VCaP (cell line): Measurements from ENCODE around the gene ARMC2.

Source experiments
- H3K27ac ChIP-seq: fragments of 450-650 bp; 2 replicates; pipeline ENCODE4 v1.5.1; 2017
- CTCF ChIP-seq: fragments of 450-650 bp; conservative IDR thresholded peaks from 2 replicates; pipeline ENCODE4 v1.5.1; 2017; ENCODE audit warnings: mild to moderate bottlenecking, moderate library complexity

Gene ARMC2

GRCh38 chr6:108999428-108999827 is 151.2 kb downstream of the ARMC2 start:
- H3K27ac ChIP-seq = no peak overlapping the region
- TF ChIP-seq CTCF = no peak

- TF ChIP-seq CTCF = no peak
- no peak overlapping the region for H3K27ac ChIP-seq
These were observed 152.1 kb downstream of the ARMC2 start for GRCh38 chr6:109000289-109000688.

- TF ChIP-seq CTCF = no peak
- peak overlapping the region; percentile 96 for H3K27ac ChIP-seq
These were observed 153.2 kb downstream of the ARMC2 start for GRCh38 chr6:109001291-109001894.

GRCh38 chr6:109002051-109002697 is 154.0 kb downstream of the ARMC2 start:
- H3K27ac ChIP-seq = peak overlapping the region; percentile 96
- no peak for TF ChIP-seq CTCF

- TF ChIP-seq CTCF = no peak
These were observed 154.7 kb downstream of the ARMC2 start for GRCh38 chr6:109002882-109003281.

GRCh38 chr6:109006818-109007217 is 158.6 kb downstream of the ARMC2 start:
- no peak for TF ChIP-seq CTCF
- H3K27ac ChIP-seq = peak overlapping the region; percentile 96

More at GRCh38 chr6:109002882-109003281, 154.7 kb downstream of the ARMC2 start:
- H3K27ac ChIP-seq = peak overlapping the region; percentile 96

- no peak for TF ChIP-seq CTCF
- H3K27ac ChIP-seq = peak overlapping the region; percentile 96
These were observed 159.3 kb downstream of the ARMC2 start for GRCh38 chr6:109007521-109007920.
